Activated naive CD8-positive, alpha-beta T cell treated with anti-CD3 and anti-CD28 coated beads, Interleukin-2, amount 50 U/mL, for 24 hours (primary cell): Measurements from ENCODE around the gene SLC7A14.

Experiments
- ATAC-seq: fragments of 150-1000 bp; cut with Tn5 transposase; one replicate; pipeline ENCODE4 v1.10.0; 2021
- DNase-seq: peaks from one replicate; pipeline ENCODE4 v3.0.0; 2021
- H3K27ac Mint-ChIP-seq: one replicate; pipeline ENCODE4 v1.8.0; 2021; ENCODE audit warnings: mild to moderate bottlenecking, mixed read lengths
- H3K27me3 Mint-ChIP-seq: one replicate; pipeline ENCODE4 v1.8.0; 2021; ENCODE audit warnings: mixed read lengths
- H3K36me3 Mint-ChIP-seq: one replicate; pipeline ENCODE4 v1.8.0; 2021; ENCODE audit warnings: low read depth, mixed read lengths
- H3K4me1 Mint-ChIP-seq: one replicate; pipeline ENCODE4 v1.8.0; 2021; ENCODE audit warnings: mixed read lengths
- H3K4me3 Mint-ChIP-seq: one replicate; pipeline ENCODE4 v1.8.0; 2021; ENCODE audit warnings: mild to moderate bottlenecking, moderate library complexity, mixed read lengths
- H3K9me3 Mint-ChIP-seq: one replicate; pipeline ENCODE4 v1.8.0; 2021; ENCODE audit warnings: mixed read lengths

The SLC7A14 gene

GRCh38 chr3:170585937-170586310 lies at the start of gene SLC7A14:
Gene SLC7A14 (minus strand): TSS chr3:170586075. CDS start chr3:170526936, 59,139 bp downstream.
- no peak for ATAC-seq
- Mint-ChIP-seq H3K27ac (no peak within 1 kb of the TSS), H3K27me3 (peaks cover 51% of the 10 kb centered on the region), H3K36me3 (peaks cover 2% of the 10 kb centered on the region), H3K9me3 (peaks cover 15% of the 10 kb centered on the region), H3K4me3 (no peak within 1 kb of the TSS), H3K4me1 (no peaks in the 10 kb centered on the region)
- no peak for DNase-seq

GRCh38 chr3:170635385-170635735 lies 49.5 kb upstream of the SLC7A14 start:
- H3K9me3 Mint-ChIP-seq: no peaks in the 10 kb centered on the region

GRCh38 chr3:170634663-170635384 lies 48.9 kb upstream of the SLC7A14 start:
- Mint-ChIP-seq H3K4me3 (no peak overlapping the region), H3K27ac (no peak overlapping the region), H3K36me3 (no peaks in the 10 kb centered on the region), H3K4me1 (peaks cover 3% of the 10 kb centered on the region), H3K27me3 (peaks cover 28% of the 10 kb centered on the region), H3K9me3 (no peaks in the 10 kb centered on the region)
- peak; percentile 31 for ATAC-seq
- no peak for DNase-seq

More at GRCh38 chr3:170635385-170635735, 49.5 kb upstream of the SLC7A14 start:
- Mint-ChIP-seq H3K27ac (no peak overlapping the region), H3K4me1 (peaks cover 3% of the 10 kb centered on the region), H3K4me3 (no peak overlapping the region), H3K36me3 (no peaks in the 10 kb centered on the region), H3K27me3 (peaks cover 25% of the 10 kb centered on the region)
- ATAC-seq: no peak
- DNase-seq: no peak

GRCh38 chr3:170633573-170633972 lies 47.7 kb upstream of the SLC7A14 start:
- H3K4me1 Mint-ChIP-seq: peaks cover 3% of the 10 kb centered on the region

GRCh38 chr3:170632780-170633179 lies 46.9 kb upstream of the SLC7A14 start:
- H3K4me1 Mint-ChIP-seq: peaks cover 3% of the 10 kb centered on the region
- DNase-seq (no peak), ATAC-seq (peak; percentile 66)
- no peak overlapping the region for H3K4me3 Mint-ChIP-seq
- peaks cover 36% of the 10 kb centered on the region for H3K27me3 Mint-ChIP-seq
- H3K36me3 Mint-ChIP-seq: no peaks in the 10 kb centered on the region
- no peak overlapping the region for H3K27ac Mint-ChIP-seq
- no peaks in the 10 kb centered on the region for H3K9me3 Mint-ChIP-seq

More at GRCh38 chr3:170633573-170633972, 47.7 kb upstream of the SLC7A14 start:
- no peaks in the 10 kb centered on the region for H3K36me3 Mint-ChIP-seq
- peaks cover 36% of the 10 kb centered on the region for H3K27me3 Mint-ChIP-seq
- H3K4me3 Mint-ChIP-seq: no peak overlapping the region
- DNase-seq (no peak), ATAC-seq (no peak)
- no peak overlapping the region for H3K27ac Mint-ChIP-seq
- no peaks in the 10 kb centered on the region for H3K9me3 Mint-ChIP-seq

- Mint-ChIP-seq H3K36me3 (no peaks in the 10 kb centered on the region), H3K27ac (no peak overlapping the region), H3K9me3 (no peaks in the 10 kb centered on the region), H3K27me3 (peaks cover 35% of the 10 kb centered on the region), H3K4me1 (peaks cover 3% of the 10 kb centered on the region), H3K4me3 (no peak overlapping the region)
- DNase-seq: no peak
- ATAC-seq: no peak
Measured at GRCh38 chr3:170631755-170632488, 46.0 kb upstream of the SLC7A14 start.

GRCh38 chr3:170623524-170623923 lies 37.6 kb upstream of the SLC7A14 start:
- Mint-ChIP-seq H3K4me3 (no peak overlapping the region), H3K27me3 (peaks cover 36% of the 10 kb centered on the region), H3K27ac (no peak overlapping the region), H3K36me3 (no peaks in the 10 kb centered on the region), H3K4me1 (no peaks in the 10 kb centered on the region), H3K9me3 (no peaks in the 10 kb centered on the region)
- ATAC-seq (no peak), DNase-seq (no peak)

- DNase-seq: no peak
- Mint-ChIP-seq H3K4me1 (no peaks in the 10 kb centered on the region), H3K36me3 (no peaks in the 10 kb centered on the region), H3K4me3 (no peak overlapping the region), H3K27ac (no peak overlapping the region), H3K27me3 (peaks cover 40% of the 10 kb centered on the region), H3K9me3 (no peaks in the 10 kb centered on the region)
- no peak for ATAC-seq
Measured at GRCh38 chr3:170622369-170623159, 36.7 kb upstream of the SLC7A14 start.

GRCh38 chr3:170621256-170621655 lies 35.4 kb upstream of the SLC7A14 start:
- no peak for ATAC-seq
- Mint-ChIP-seq H3K27me3 (peaks cover 36% of the 10 kb centered on the region), H3K4me3 (no peak overlapping the region), H3K27ac (no peak overlapping the region), H3K9me3 (no peaks in the 10 kb centered on the region), H3K36me3 (no peaks in the 10 kb centered on the region), H3K4me1 (no peaks in the 10 kb centered on the region)
- DNase-seq: no peak

GRCh38 chr3:170614214-170614966 lies 28.5 kb upstream of the SLC7A14 start:
- DNase-seq (no peak), ATAC-seq (no peak)
- H3K4me3 Mint-ChIP-seq: no peak overlapping the region
- H3K27me3 Mint-ChIP-seq: peaks cover 12% of the 10 kb centered on the region
- H3K27ac Mint-ChIP-seq: no peak overlapping the region
- no peaks in the 10 kb centered on the region for H3K4me1 Mint-ChIP-seq
- no peaks in the 10 kb centered on the region for H3K36me3 Mint-ChIP-seq
- H3K9me3 Mint-ChIP-seq: no peaks in the 10 kb centered on the region

- no peak overlapping the region for H3K4me3 Mint-ChIP-seq
- DNase-seq (no peak), ATAC-seq (no peak)
- no peak overlapping the region for H3K27ac Mint-ChIP-seq
- H3K27me3 Mint-ChIP-seq: peaks cover 2% of the 10 kb centered on the region
- H3K4me1 Mint-ChIP-seq: no peaks in the 10 kb centered on the region
- H3K9me3 Mint-ChIP-seq: no peaks in the 10 kb centered on the region
- no peaks in the 10 kb centered on the region for H3K36me3 Mint-ChIP-seq
Measured at GRCh38 chr3:170611751-170612150, 25.9 kb upstream of the SLC7A14 start.

GRCh38 chr3:170610321-170610884 lies 24.5 kb upstream of the SLC7A14 start:
- Mint-ChIP-seq H3K4me3 (no peak overlapping the region), H3K36me3 (no peaks in the 10 kb centered on the region), H3K27me3 (peaks cover 1% of the 10 kb centered on the region), H3K4me1 (no peaks in the 10 kb centered on the region), H3K27ac (no peak overlapping the region), H3K9me3 (no peaks in the 10 kb centered on the region)
- DNase-seq (no peak), ATAC-seq (no peak)

- Mint-ChIP-seq H3K36me3 (no peaks in the 10 kb centered on the region), H3K4me3 (no peak overlapping the region), H3K27ac (no peak overlapping the region), H3K27me3 (peaks cover 9% of the 10 kb centered on the region), H3K4me1 (no peaks in the 10 kb centered on the region), H3K9me3 (no peaks in the 10 kb centered on the region)
- ATAC-seq (no peak), DNase-seq (no peak)
Measured at GRCh38 chr3:170608475-170608874, 22.6 kb upstream of the SLC7A14 start.

GRCh38 chr3:170606675-170607074 lies 20.8 kb upstream of the SLC7A14 start:
- Mint-ChIP-seq H3K4me3 (no peak overlapping the region), H3K27ac (no peak overlapping the region), H3K27me3 (peaks cover 16% of the 10 kb centered on the region), H3K9me3 (peaks cover 1% of the 10 kb centered on the region), H3K36me3 (no peaks in the 10 kb centered on the region), H3K4me1 (no peaks in the 10 kb centered on the region)
- ATAC-seq (no peak), DNase-seq (no peak)
